H1 (cell line): ENCODE data around the gene RNASEH2C. TPM values are rescaled to one million over a fixed set of nuclear protein-coding genes. Genes with fewer than 3 reads are reported as not detected.

Experiments
- CTCF ChIA-PET: fragments of 300-600 bp; sonication (Branson Sonifier 250); formaldehyde crosslinking; loops from one replicate; lab custom pipeline; 2021; ENCODE audit not compliant: partially characterized antibody; lab: Charles Lee
- POLR2A ChIA-PET: fragments of 300-600 bp; sonication (Branson Sonifier 250); formaldehyde crosslinking; loops from one replicate; lab custom pipeline; 2021; ENCODE audit warnings: inconsistent platforms; ENCODE audit not compliant: partially characterized antibody; lab: Charles Lee
- DNase-seq, 2 experiments: peaks; one replicate each; pipeline versions ENCODE4 v3.0.0 to v3.0.0-alpha.2; 2010 to 2022; ENCODE audit warnings: low spot score in 2 of 2, low read depth in 1 of 2, mixed read lengths in 1 of 2
- FAIRE-seq: peaks from 2 replicates; lab custom pipeline; 2011; peaks lifted over from hg19 to GRCh38; lab: Jason Lieb, UNC
- H2AFZ ChIP-seq: 2 replicates; pipeline ENCODE4 v1.8.1; 2012; ENCODE audit warnings: low read length, inconsistent platforms
- H2AK5ac ChIP-seq: 2 replicates; pipeline ENCODE4 v1.6.1; 2013; ENCODE audit warnings: low read depth, low read length
- H2BK120ac ChIP-seq: replicated peaks from 2 replicates; pipeline ENCODE3; 2013; ENCODE audit warnings: low read depth, low read length, inconsistent platforms
- H2BK12ac ChIP-seq: 2 replicates; pipeline ENCODE4 v1.6.1; 2013; ENCODE audit warnings: low read depth, low read length
- H2BK15ac ChIP-seq: 2 replicates; pipeline ENCODE4 v1.6.1; 2013; ENCODE audit warnings: low read length
- H2BK20ac ChIP-seq: 2 replicates; pipeline ENCODE4 v1.6.1; 2013; ENCODE audit warnings: low read length
- H2BK5ac ChIP-seq: 2 replicates; pipeline ENCODE4 v1.6.1; 2013; ENCODE audit warnings: low read depth, low read length
- H3K14ac ChIP-seq: 2 replicates; pipeline ENCODE4 v1.6.1; 2013; ENCODE audit warnings: inconsistent platforms; ENCODE audit not compliant: insufficient read length
- H3K18ac ChIP-seq: 2 replicates; pipeline ENCODE4 v1.6.1; 2013; ENCODE audit warnings: low read length; ENCODE audit errors: extremely low read depth
- H3K23ac ChIP-seq: 2 replicates; pipeline ENCODE4 v1.6.1; 2013; ENCODE audit warnings: inconsistent platforms; ENCODE audit not compliant: insufficient read length
- H3K23me2 ChIP-seq: 2 replicates; pipeline ENCODE4 v1.6.1; 2013; ENCODE audit warnings: low read depth, low read length
- H3K27ac ChIP-seq: 2 replicates; pipeline ENCODE4 v1.6.1; 2011; ENCODE audit warnings: low read depth, low read length, inconsistent platforms
- H3K27me3 ChIP-seq, 4 experiments: replicated peaks in 1 of 4; 1 replicate in 1 of 4; 2 replicates in 3 of 4; pipeline versions ENCODE4 v1.6.1 to v1.8.1; 2011 to 2013; ENCODE audit warnings: low read length in 3 of 4, mild to moderate bottlenecking in 3 of 4, inconsistent platforms in 2 of 4, mixed read lengths in 2 of 4, moderate library complexity in 1 of 4; ENCODE audit not compliant: control insufficient read depth in 3 of 4, insufficient read depth in 3 of 4; ENCODE audit errors: extremely low read depth in 1 of 4
- H3K36me3 ChIP-seq, 4 experiments: 2 replicates each; pipeline versions ENCODE4 v1.6.1 to v1.8.1; 2011 to 2013; ENCODE audit warnings: mild to moderate bottlenecking in 4 of 4, low read length in 3 of 4, moderate library complexity in 2 of 4, control low read depth in 1 of 4, inconsistent platforms in 1 of 4; ENCODE audit not compliant: insufficient read depth in 4 of 4, control insufficient read depth in 2 of 4
- H3K4ac ChIP-seq: replicated peaks from 2 replicates; pipeline ENCODE3; 2013; ENCODE audit warnings: low read length, low read depth, mixed read lengths, inconsistent platforms; ENCODE audit not compliant: insufficient read length
- H3K4me1 ChIP-seq, 4 experiments: replicated peaks in 1 of 4; 1 replicate in 1 of 4; 2 replicates in 3 of 4; pipeline versions ENCODE4 v1.6.1 to v1.8.1; 2011 to 2013; ENCODE audit warnings: low read length in 3 of 4, inconsistent platforms in 2 of 4, mixed read lengths in 1 of 4; ENCODE audit not compliant: insufficient read depth in 4 of 4, control insufficient read depth in 3 of 4
- H3K4me2 ChIP-seq, 2 experiments: 2 replicates each; pipeline versions ENCODE4 v1.6.1 to v1.8.1; 2011 to 2013; ENCODE audit warnings: low read depth in 2 of 2, low read length in 2 of 2, control low read depth in 1 of 2, inconsistent platforms in 1 of 2, mild to moderate bottlenecking in 1 of 2; ENCODE audit not compliant: insufficient read depth in 1 of 2
- H3K4me3 ChIP-seq, 4 experiments: fragments of 200-600, 300-600 bp in 1 of 4; sonication (generic), shearing (Covaris generic), sonication (Bioruptor Twin) in 1 of 4; 2 replicates each; pipeline versions ENCODE4 v1.5.1 to v1.8.1; 2011 to 2016; ENCODE audit warnings: low read length in 4 of 4, low read depth in 3 of 4, control low read depth in 2 of 4, inconsistent platforms in 2 of 4, mild to moderate bottlenecking in 2 of 4, mixed read lengths in 1 of 4, moderate library complexity in 1 of 4; ENCODE audit not compliant: insufficient read depth in 2 of 4; ENCODE audit errors: extremely low read depth in 1 of 4
- H3K56ac ChIP-seq: replicated peaks from 2 replicates; pipeline ENCODE3; 2013; ENCODE audit warnings: low read depth, mild to moderate bottlenecking, mixed read lengths, low read length, inconsistent platforms; ENCODE audit not compliant: insufficient read length
- H3K79me1 ChIP-seq: 2 replicates; pipeline ENCODE4 v1.6.1; 2013; ENCODE audit warnings: low read depth, low read length, control low read depth
- H3K79me2 ChIP-seq, 2 experiments: 2 replicates each; pipeline versions ENCODE4 v1.6.1 to v1.8.1; 2012 to 2013; ENCODE audit warnings: low read length in 2 of 2, mild to moderate bottlenecking in 2 of 2, inconsistent platforms in 1 of 2; ENCODE audit not compliant: insufficient read depth in 2 of 2, control insufficient read depth in 1 of 2
- H3K9ac ChIP-seq, 4 experiments: replicated peaks in 1 of 4; 1 replicate in 1 of 4; 2 replicates in 3 of 4; pipeline versions ENCODE4 v1.6.1 to v1.8.1; 2011 to 2013; ENCODE audit warnings: low read depth in 3 of 4, low read length in 3 of 4, control low read depth in 2 of 4, mild to moderate bottlenecking in 2 of 4, moderate library complexity in 2 of 4, inconsistent platforms in 1 of 4; ENCODE audit errors: extremely low read depth in 1 of 4
- H3K9me3 ChIP-seq, 2 experiments: 2 replicates each; pipeline versions ENCODE4 v1.6.1 to v1.8.1; 2012 to 2013; ENCODE audit warnings: mild to moderate bottlenecking in 2 of 2, moderate library complexity in 2 of 2, control low read depth in 1 of 2, inconsistent platforms in 1 of 2, low read depth in 1 of 2, low read length in 1 of 2, mixed read lengths in 1 of 2; ENCODE audit not compliant: insufficient read depth in 2 of 2
- H4K20me1 ChIP-seq, 2 experiments: replicated peaks in 1 of 2; 2 replicates each; pipeline versions ENCODE3 to v1.8.1; 2011 to 2013; ENCODE audit warnings: inconsistent platforms in 2 of 2, low read length in 2 of 2, mild to moderate bottlenecking in 1 of 2; ENCODE audit not compliant: insufficient read depth in 2 of 2, control insufficient read depth in 1 of 2
- H4K5ac ChIP-seq: 2 replicates; pipeline ENCODE4 v1.6.1; 2013; ENCODE audit warnings: low read length, low read depth, mixed read lengths, inconsistent platforms; ENCODE audit not compliant: insufficient read length
- H4K8ac ChIP-seq: 2 replicates; pipeline ENCODE4 v1.8.0; 2013; ENCODE audit warnings: mild to moderate bottlenecking, moderate library complexity, low read length, inconsistent platforms; ENCODE audit not compliant: insufficient read depth; ENCODE audit errors: extremely low read depth
- H4K91ac ChIP-seq: replicated peaks from 2 replicates; pipeline ENCODE3; 2013; ENCODE audit warnings: low read length, mixed read lengths, inconsistent platforms; ENCODE audit not compliant: insufficient read length
- CHD2 ChIP-seq: IDR thresholded peaks from 2 replicates; pipeline ENCODE4 v1.6.1; 2012; ENCODE audit warnings: low read length, improper control_type of control experiment
- GTF2F1 ChIP-seq: IDR thresholded peaks from 2 replicates; pipeline ENCODE4 v1.6.1; 2012; ENCODE audit warnings: low read depth, low read length, improper control_type of control experiment, borderline replicate concordance
- SP2 ChIP-seq: IDR thresholded peaks from 2 replicates; pipeline ENCODE4 v1.6.1; 2012; ENCODE audit warnings: mild to moderate bottlenecking, low read length, inconsistent platforms
- TAF1 ChIP-seq: IDR thresholded peaks from 2 replicates; pipeline ENCODE4 v1.6.1; 2011; ENCODE audit warnings: mild to moderate bottlenecking, low read depth, low read length
- TBP ChIP-seq: IDR thresholded peaks from 2 replicates; pipeline ENCODE4 v1.6.1; 2011; ENCODE audit warnings: low read depth, low read length, improper control_type of control experiment
- polyA plus RNA-seq, 7 experiments: library from polyadenylated mRNA; depleted of rRNA in 3 of 7; stranded (reverse) in 5 of 7; unstranded in 2 of 7; fragments of >200 nt in 5 of 7; fragments of 200-250 nt in 2 of 7; gene quantifications; 1 replicate in 5 of 7; 2 replicates in 1 of 7; 4 replicates in 1 of 7; pipeline versions ENCODE4 v1.2.1 to v1.2.3, GENCODE V29; 2011 to 2013; ENCODE audit warnings: missing spikeins in 2 of 7, mixed read lengths in 2 of 7
- total RNA-seq: library from RNA; stranded (reverse); fragmentation: NEBNext Ultra II Directional; extraction: Animal tissue kit (Norgen Biotek cat#: 25700); gene quantifications from 2 replicates; pipeline ENCODE4 v1.2.1, GENCODE V29; 2021

The RNASEH2C gene
- total and polyA plus RNA-seq, 2 of the 8 experiments (the other 6 are each of a cell fraction or from before 2014, with no cell fraction given): 40.2 to 60.3 TPM

DNA sequence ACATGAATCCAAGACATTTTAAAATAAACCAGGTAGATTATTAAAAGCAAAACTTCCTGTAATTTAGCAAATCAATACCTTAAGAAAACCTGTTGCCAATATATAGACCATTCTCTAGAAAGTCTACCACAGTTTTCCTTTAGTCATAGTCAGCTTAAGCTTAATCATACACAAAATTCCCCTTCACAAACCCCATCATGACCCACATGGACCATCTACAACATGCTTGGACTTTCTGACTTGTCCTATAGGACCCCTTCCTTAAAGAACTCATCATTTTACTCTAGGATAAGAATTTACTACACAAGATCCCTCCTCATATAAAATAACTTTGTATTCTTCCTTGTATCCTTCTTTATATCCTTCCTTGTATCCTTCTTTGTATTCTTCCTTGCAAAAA, 16.2 kb upstream of the RNASEH2C start:
- no peak overlapping the region for H3K23ac ChIP-seq
- no peak overlapping the region for H2BK20ac ChIP-seq
- no peak overlapping the region for H4K5ac ChIP-seq
- H3K4me3 ChIP-seq: no peak overlapping the region
- H3K4ac ChIP-seq: no peak overlapping the region
- POLR2A ChIA-PET: interaction anchor here (1.2 to 1.3 kb wide), 2 partner anchors 10 to 16 kb away, joined by 3 read pairs; partner anchors contain the start of gene RNASEH2C
- H4K20me1 ChIP-seq: no peaks in the 10 kb centered on the region
- H3K9ac ChIP-seq: no peak overlapping the region
- H2BK12ac ChIP-seq: no peak overlapping the region
- H2AFZ ChIP-seq: no peak overlapping the region
- H3K4me1 ChIP-seq: no peaks in the 10 kb centered on the region
- H3K79me1 ChIP-seq: no peaks in the 10 kb centered on the region
- H2AK5ac ChIP-seq: no peak overlapping the region
- H4K91ac ChIP-seq: no peak overlapping the region
- H3K36me3 ChIP-seq: no peaks in the 10 kb centered on the region; a peak in 1 of 8 replicates
- FAIRE-seq (no peak), DNase-seq (no peak)
- H3K27ac ChIP-seq: no peak overlapping the region
- H3K27me3 ChIP-seq: peaks cover 0 to 2% (median 0%) of the 10 kb centered on the region in 4 experiments; a peak in 1 of 7 replicates
- H3K79me2 ChIP-seq: no peaks in the 10 kb centered on the region
- no peak overlapping the region for H3K56ac ChIP-seq
- no peak overlapping the region for H4K8ac ChIP-seq
- no peaks in the 10 kb centered on the region for H3K23me2 ChIP-seq
- no peak overlapping the region for H3K4me2 ChIP-seq
- H2BK5ac ChIP-seq: no peak overlapping the region
- CTCF ChIA-PET: interaction anchor here (1.6 kb wide), 1 partner anchor 10 kb away, joined by 12 read pairs; no protein-coding TSS in a partner anchor
- no peak overlapping the region for H3K14ac ChIP-seq
- H2BK15ac ChIP-seq: no peak overlapping the region
- no peak overlapping the region for H3K18ac ChIP-seq
- H2BK120ac ChIP-seq: no peak overlapping the region
- H3K9me3 ChIP-seq: peaks cover 20 to 25% of the 10 kb centered on the region in 2 experiments
- TF ChIP-seq GTF2F1: no peak
- TF ChIP-seq TAF1: no peak
- no peak for TF ChIP-seq TBP
- no peak for TF ChIP-seq CHD2
- TF ChIP-seq SP2: no peak
